Keratinocyte (primary cell): Measurements from ENCODE around the gene CD244. TPM values are rescaled to one million over a fixed set of nuclear protein-coding genes. Genes with fewer than 3 reads are reported as not detected.

Source experiments
- DNase-seq: peaks from one replicate; pipeline ENCODE4 v3.0.0-alpha.2; 2011; ENCODE audit warnings: low read depth, missing footprints, low spot score
- FAIRE-seq: peaks from 2 replicates; lab custom pipeline; 2011; peaks lifted over from hg19 to GRCh38; lab: Jason Lieb, UNC
- H2AFZ ChIP-seq: 2 replicates; pipeline ENCODE4 v1.6.0; 2012; ENCODE audit warnings: low read length, control low read depth, inconsistent platforms; ENCODE audit not compliant: control insufficient read depth
- H3K27ac ChIP-seq: 2 replicates; pipeline ENCODE4 v1.5.1; 2011; ENCODE audit warnings: low read length; ENCODE audit not compliant: control insufficient read depth, insufficient read depth
- H3K27me3 ChIP-seq: 3 replicates; pipeline ENCODE4 v1.6.0; 2011; ENCODE audit warnings: low read length; ENCODE audit not compliant: control insufficient read depth, insufficient read depth; ENCODE audit errors: extremely low read depth
- H3K36me3 ChIP-seq, 2 experiments: 2 replicates in 1 of 2; 3 replicates in 1 of 2; pipeline ENCODE4 v1.5.1; 2011; ENCODE audit warnings: low read length in 2 of 2, mild to moderate bottlenecking in 1 of 2; ENCODE audit not compliant: control insufficient read depth in 2 of 2, insufficient read depth in 2 of 2; ENCODE audit errors: extremely low read depth in 1 of 2
- H3K4me1 ChIP-seq: 3 replicates; pipeline ENCODE4 v1.5.1; 2011; ENCODE audit warnings: low read length; ENCODE audit not compliant: control insufficient read depth, insufficient read depth; ENCODE audit errors: extremely low read depth
- H3K4me2 ChIP-seq: 3 replicates; pipeline ENCODE4 v1.6.0; 2011; ENCODE audit warnings: low read depth, low read length; ENCODE audit not compliant: control insufficient read depth, insufficient read depth; ENCODE audit errors: extremely low read depth
- H3K4me3 ChIP-seq, 3 experiments: fragments of 200-600 bp in 1 of 3; sonication (generic) in 1 of 3; 2 replicates in 2 of 3; 3 replicates in 1 of 3; pipeline ENCODE4 v1.5.1; 2011 to 2016; ENCODE audit warnings: low read length in 3 of 3, mild to moderate bottlenecking in 3 of 3, control low read depth in 2 of 3, inconsistent platforms in 1 of 3, low read depth in 1 of 3, mixed read lengths in 1 of 3, mixed run types in 1 of 3, moderate library complexity in 1 of 3; ENCODE audit not compliant: control insufficient read depth in 2 of 3, insufficient read depth in 2 of 3; ENCODE audit errors: extremely low read depth in 1 of 3
- H3K79me2 ChIP-seq: 2 replicates; pipeline ENCODE4 v1.6.0; 2012; ENCODE audit warnings: low read length; ENCODE audit not compliant: control insufficient read depth, insufficient read depth
- H3K9ac ChIP-seq: 3 replicates; pipeline ENCODE4 v1.6.0; 2011; ENCODE audit warnings: low read length; ENCODE audit not compliant: control insufficient read depth, insufficient read depth; ENCODE audit errors: extremely low read depth
- H3K9me1 ChIP-seq: 3 replicates; pipeline ENCODE4 v1.6.0; 2011; ENCODE audit warnings: low read length; ENCODE audit not compliant: control insufficient read depth, insufficient read depth; ENCODE audit errors: extremely low read depth
- H3K9me3 ChIP-seq: 2 replicates; pipeline ENCODE4 v1.5.1; 2012; ENCODE audit warnings: low read depth, low read length; ENCODE audit not compliant: control insufficient read depth
- H4K20me1 ChIP-seq: 3 replicates; pipeline ENCODE4 v1.6.0; 2011; ENCODE audit warnings: low read length; ENCODE audit not compliant: control insufficient read depth, insufficient read depth; ENCODE audit errors: extremely low read depth
- CTCF ChIP-seq, 3 experiments: IDR thresholded peaks in 1 of 3; conservative IDR thresholded peaks in 1 of 3; optimal IDR thresholded peaks in 1 of 3; 2 replicates in 2 of 3; 3 replicates in 1 of 3; pipeline versions ENCODE3 to v1.5.1; 2011; ENCODE audit warnings: low read length in 3 of 3, mild to moderate bottlenecking in 3 of 3, moderate library complexity in 2 of 3, control low read depth in 1 of 3, inconsistent platforms in 1 of 3; ENCODE audit not compliant: insufficient read depth in 2 of 3; ENCODE audit errors: extremely low read depth in 1 of 3
- EZH2 ChIP-seq: IDR thresholded peaks from one replicate; pipeline ENCODE4 v1.6.1; 2012; ENCODE audit warnings: inconsistent platforms, mild to moderate bottlenecking, low read length, moderate library complexity
- dilution Hi-C: fragments of 300-500 bp; cut with MboI; formaldehyde crosslinking; loops from one replicate; pipeline ENCODE4 v1.7.0; 2020; ENCODE audit warnings: low sequenced_read_pairs; ENCODE audit not compliant: extremely low pct_ligation_motif_present
- polyA plus RNA-seq, 5 experiments: library from polyadenylated mRNA; depleted of rRNA in 3 of 5; stranded (reverse) in 3 of 5; stranded (forward) in 1 of 5; unstranded in 1 of 5; fragments of >200 nt; gene quantifications; 1 replicate in 1 of 5; 2 replicates in 3 of 5; 3 replicates in 1 of 5; pipeline versions ENCODE4 v1.2.1 to v1.2.3, GENCODE V29; 2011 to 2012; ENCODE audit warnings: missing spikeins in 2 of 5, low read depth in 1 of 5, low replicate concordance in 1 of 5

The CD244 gene
- polyA plus RNA-seq, 1 donor (not counting 4 experiments of a cell fraction or from before 2014, with no cell fraction given), result not detected

GRCh38 chr1:160838888-160839287 lies 23.8 kb downstream of the CD244 start:
- no peak overlapping the region for H3K4me2 ChIP-seq
- TF ChIP-seq CTCF (optimal IDR thresholded peaks at IDR 0.05 in 1 of 3, IDR thresholded peaks at IDR 0.05 in 1 of 3, conservative IDR thresholded peaks at IDR 0.05 in 1 of 3; ENCODE audit: extremely low read depth in 1 of 3, insufficient read depth in 2 of 3, low read length in 3 of 3) (no peak), EZH2 (no peak)
- no peaks in the 10 kb centered on the region for H3K27me3 ChIP-seq
- no peaks in the 10 kb centered on the region for H3K9me1 ChIP-seq
- no peaks in the 10 kb centered on the region for H3K79me2 ChIP-seq
- no peaks in the 10 kb centered on the region for H3K9me3 ChIP-seq
- H3K9ac ChIP-seq, result no peak overlapping the region
- no peaks in the 10 kb centered on the region for H3K36me3 ChIP-seq
- H3K4me3 ChIP-seq, result no peak overlapping the region
- H2AFZ ChIP-seq, result no peak overlapping the region
- no peaks in the 10 kb centered on the region for H4K20me1 ChIP-seq
- no peak overlapping the region for H3K27ac ChIP-seq
- dilution Hi-C loops, result no loop called here
- DNase-seq (no peak), FAIRE-seq (no peak)
- H3K4me1 ChIP-seq, result no peaks in the 10 kb centered on the region

- H3K9ac ChIP-seq, result no peak overlapping the region
- no peak for TF ChIP-seq EZH2
- TF ChIP-seq CTCF (optimal IDR thresholded peaks at IDR 0.05 in 1 of 3, IDR thresholded peaks at IDR 0.05 in 1 of 3, conservative IDR thresholded peaks at IDR 0.05 in 1 of 3; ENCODE audit: extremely low read depth in 1 of 3, insufficient read depth in 2 of 3, low read length in 3 of 3), result no peak
- H3K9me1 ChIP-seq, result no peaks in the 10 kb centered on the region
- DNase-seq, result no peak
- no peak overlapping the region for H3K4me2 ChIP-seq
- no peaks in the 10 kb centered on the region for H3K9me3 ChIP-seq
- no peak overlapping the region for H2AFZ ChIP-seq
- no peak overlapping the region for H3K27ac ChIP-seq
- no peaks in the 10 kb centered on the region for H3K36me3 ChIP-seq
- H3K27me3 ChIP-seq, result no peaks in the 10 kb centered on the region
- no peak for FAIRE-seq
- H3K4me1 ChIP-seq, result no peaks in the 10 kb centered on the region
- no peaks in the 10 kb centered on the region for H4K20me1 ChIP-seq
- H3K4me3 ChIP-seq, result no peak overlapping the region
- dilution Hi-C loops, result no loop called here
- no peaks in the 10 kb centered on the region for H3K79me2 ChIP-seq
Measured at GRCh38 chr1:160837558-160838205, 25.0 kb downstream of the CD244 start.
